ENCODE results near the gene TOMM5. TPM values are rescaled to one million over a fixed set of nuclear protein-coding genes. Genes with fewer than 3 reads are reported as not detected.

The TOMM5 gene
- total RNA-seq, 1 experiment from 2014 or later, result 49.3 TPM

- no peaks in the 10 kb centered on the region for H3K9me3 Mint-ChIP-seq (ENCODE audit: low read depth, unreplicated experiment)
- intact Hi-C loops (cut with micrococcal nuclease; ENCODE audit: unreplicated experiment), result no loop called here
- CTCF ChIA-PET, result no interaction called here
Observed at GRCh38 chr9:37575511-37575914, 16.9 kb downstream of the TOMM5 start.

GRCh38 chr9:37575001-37575400, 17.4 kb downstream of the TOMM5 start:
- BruUV-seq (replicated peaks), result no TSS peak
- no peaks in the 10 kb centered on the region for H3K27me3 Mint-ChIP-seq (ENCODE audit: unreplicated experiment)
- CTCF ChIA-PET, result no interaction called here

More at GRCh38 chr9:37575511-37575914, 16.9 kb downstream of the TOMM5 start:
- Mint-ChIP-seq H3K4me3 (ENCODE audit: low read depth, unreplicated experiment) (peak overlapping the region; percentile 74), H3K36me3 (ENCODE audit: insufficient read depth, unreplicated experiment) (peaks cover 5% of the 10 kb centered on the region), H3K27ac (ENCODE audit: unreplicated experiment) (no peak overlapping the region), H3K27me3 (ENCODE audit: unreplicated experiment) (no peaks in the 10 kb centered on the region), H3K4me1 (ENCODE audit: low read depth, unreplicated experiment) (no peaks in the 10 kb centered on the region)
- DNase-seq, result no peak
- BruUV-seq (replicated peaks), result no TSS peak
- TF ChIP-seq CTCF (IDR thresholded peaks at IDR 0.05; ENCODE audit: unreplicated experiment), result no peak

GRCh38 chr9:37574241-37574721, 18.1 kb downstream of the TOMM5 start:
- no peak overlapping the region for H3K4me3 Mint-ChIP-seq (ENCODE audit: low read depth, unreplicated experiment)
- DNase-seq, result no peak
- no peak overlapping the region for H3K27ac Mint-ChIP-seq (ENCODE audit: unreplicated experiment)
- CTCF ChIA-PET, result no interaction called here
- TF ChIP-seq CTCF (IDR thresholded peaks at IDR 0.05; ENCODE audit: unreplicated experiment), result no peak
- H3K27me3 Mint-ChIP-seq (ENCODE audit: unreplicated experiment), result no peaks in the 10 kb centered on the region
- intact Hi-C loops (cut with micrococcal nuclease; ENCODE audit: unreplicated experiment), result no loop called here
- H3K36me3 Mint-ChIP-seq (ENCODE audit: insufficient read depth, unreplicated experiment), result peaks cover 5% of the 10 kb centered on the region
- no peaks in the 10 kb centered on the region for H3K9me3 Mint-ChIP-seq (ENCODE audit: low read depth, unreplicated experiment)
- no peaks in the 10 kb centered on the region for H3K4me1 Mint-ChIP-seq (ENCODE audit: low read depth, unreplicated experiment)
- BruUV-seq (replicated peaks), result no TSS peak

More at GRCh38 chr9:37575001-37575400, 17.4 kb downstream of the TOMM5 start:
- Mint-ChIP-seq H3K9me3 (ENCODE audit: low read depth, unreplicated experiment) (no peaks in the 10 kb centered on the region), H3K4me1 (ENCODE audit: low read depth, unreplicated experiment) (no peaks in the 10 kb centered on the region), H3K27ac (ENCODE audit: unreplicated experiment) (no peak overlapping the region), H3K36me3 (ENCODE audit: insufficient read depth, unreplicated experiment) (peaks cover 5% of the 10 kb centered on the region), H3K4me3 (ENCODE audit: low read depth, unreplicated experiment) (no peak overlapping the region)
- no peak for DNase-seq
- intact Hi-C loops (cut with micrococcal nuclease; ENCODE audit: unreplicated experiment), result no loop called here
- TF ChIP-seq CTCF (IDR thresholded peaks at IDR 0.05; ENCODE audit: unreplicated experiment), result no peak

- H3K4me3 Mint-ChIP-seq (ENCODE audit: low read depth, unreplicated experiment), result no peak overlapping the region
- H3K27me3 Mint-ChIP-seq (ENCODE audit: unreplicated experiment), result no peaks in the 10 kb centered on the region
- intact Hi-C loops (cut with micrococcal nuclease; ENCODE audit: unreplicated experiment), result no loop called here
- no peak overlapping the region for H3K27ac Mint-ChIP-seq (ENCODE audit: unreplicated experiment)
- no peak for TF ChIP-seq CTCF (IDR thresholded peaks at IDR 0.05; ENCODE audit: unreplicated experiment)
- no peaks in the 10 kb centered on the region for H3K9me3 Mint-ChIP-seq (ENCODE audit: low read depth, unreplicated experiment)
- no peak for DNase-seq
- no peaks in the 10 kb centered on the region for H3K4me1 Mint-ChIP-seq (ENCODE audit: low read depth, unreplicated experiment)
- BruUV-seq (replicated peaks), result no TSS peak
- CTCF ChIA-PET, result no interaction called here
- H3K36me3 Mint-ChIP-seq (ENCODE audit: insufficient read depth, unreplicated experiment), result peaks cover 5% of the 10 kb centered on the region
Observed at GRCh38 chr9:37571282-37571681, 21.1 kb downstream of the TOMM5 start.
